PC-3 (cell line): ENCODE measurements around the gene BIRC7. TPM values are rescaled to one million over a fixed set of nuclear protein-coding genes. Genes with fewer than 3 reads are reported as not detected.

Source experiments
- ATAC-seq: fragments of 200-7000 bp; cut with Tn5 transposase; 2 replicates; pipeline ENCODE4 v1.9.1; 2020; ENCODE audit warnings: mild to moderate bottlenecking, moderate library complexity
- BruUV-seq: library from RNA; stranded (reverse); fragments of 400-500 nt; replicated peaks from 2 replicates; lab custom pipeline; 2021; lab: Mats Ljungman, UMichigan
- CTCF ChIA-PET: fragments of 300-600 bp; sonication (Branson Sonifier 250); formaldehyde crosslinking; loops from one replicate; lab custom pipeline; 2022; ENCODE audit warnings: antibody characterized with exemption; lab: Charles Lee
- POLR2A ChIA-PET: fragments of 300-600 bp; sonication (Branson Sonifier 250); formaldehyde crosslinking; loops from one replicate; lab custom pipeline; 2022; ENCODE audit warnings: antibody characterized with exemption; ENCODE audit not compliant: unreplicated experiment; lab: Charles Lee
- DNase-seq: peaks from one replicate; pipeline ENCODE4 v3.0.0-alpha.2; 2015
- H2AFZ ChIP-seq: fragments of 300-600 bp; sonication (generic); 2 replicates; pipeline ENCODE4 v1.6.0; 2016; ENCODE audit warnings: antibody characterized with exemption, low read length
- H3F3A ChIP-seq: fragments of 300-600 bp; sonication (generic); one replicate; pipeline ENCODE4 v1.6.0; 2017; ENCODE audit warnings: antibody characterized with exemption, low read length, control low read depth, mild to moderate bottlenecking; ENCODE audit not compliant: unreplicated experiment
- H3K27ac ChIP-seq: fragments of 300-600 bp; sonication (generic); 2 replicates; pipeline ENCODE4 v1.5.1; 2016; ENCODE audit warnings: mild to moderate bottlenecking, low read length
- H3K27me3 ChIP-seq: fragments of 300-600 bp; sonication (generic); 2 replicates; pipeline ENCODE4 v1.6.1; 2016; ENCODE audit warnings: low read length, mixed read lengths
- H3K36me3 ChIP-seq: fragments of 300-600 bp; sonication (generic); 2 replicates; pipeline ENCODE4 v1.6.1; 2016; ENCODE audit warnings: low read depth, mixed run types, low read length, mixed read lengths
- H3K4me1 ChIP-seq: fragments of 300-600 bp; sonication (generic); 2 replicates; pipeline ENCODE4 v1.5.1; 2016; ENCODE audit warnings: low read length; ENCODE audit not compliant: insufficient read depth
- H3K4me2 ChIP-seq: fragments of 300-600 bp; sonication (generic); 2 replicates; pipeline ENCODE4 v1.6.0; 2016; ENCODE audit warnings: low read length
- H3K4me3 ChIP-seq: fragments of 300-600 bp; sonication (generic); 2 replicates; pipeline ENCODE4 v1.5.1; 2016; ENCODE audit warnings: mild to moderate bottlenecking, low read length, mixed read lengths
- H3K79me2 ChIP-seq: fragments of 300-600 bp; sonication (generic); 2 replicates; pipeline ENCODE4 v1.6.1; 2017; ENCODE audit warnings: low read length, mixed read lengths
- H3K9ac ChIP-seq: fragments of 300-600 bp; sonication (generic); 2 replicates; pipeline ENCODE4 v1.6.0; 2016; ENCODE audit warnings: mild to moderate bottlenecking, low read length
- H3K9me2 ChIP-seq: fragments of 300-600 bp; sonication (generic); replicated peaks from 2 replicates; pipeline ENCODE4 v1.6.1; 2016; ENCODE audit warnings: mixed run types, low read length, mixed read lengths
- H3K9me3 ChIP-seq: fragments of 300-600 bp; sonication (generic); 2 replicates; pipeline ENCODE4 v1.6.1; 2016; ENCODE audit warnings: low read length, mixed read lengths
- H4K20me1 ChIP-seq: fragments of 300-600 bp; sonication (generic); 2 replicates; pipeline ENCODE4 v1.6.1; 2016; ENCODE audit warnings: low read length, mixed read lengths
- EZH2 ChIP-seq: fragments of 300-600 bp; sonication (generic); IDR thresholded peaks from one replicate; pipeline ENCODE4 v1.6.1; 2017; ENCODE audit warnings: antibody characterized with exemption, mild to moderate bottlenecking, low read length; ENCODE audit not compliant: unreplicated experiment
- EZH2phosphoT487 ChIP-seq: fragments of 300-600 bp; sonication (generic); IDR thresholded peaks from 2 replicates; pipeline ENCODE4 v1.6.1; 2018; ENCODE audit warnings: mild to moderate bottlenecking, antibody characterized with exemption, low read length, borderline replicate concordance
- intact Hi-C: fragments of 100-400 bp; cut with micrococcal nuclease; formaldehyde crosslinking; loops from 2 replicates; pipeline ENCODE4 v1.9.0; 2023
- total RNA-seq: library from RNA; depleted of rRNA; stranded (reverse); fragments of >200 nt; gene quantifications from 2 replicates; pipeline ENCODE4 v1.2.3, GENCODE V29; 2014
- TF ChIP-seq, protein P1 (sequence below): fragments of 300-600 bp; sonication (generic); conservative IDR thresholded peaks from 2 replicates; pipeline ENCODE4 v1.5.1; 2017; ENCODE audit warnings: antibody characterized with exemption, low read depth, mild to moderate bottlenecking, low read length

BIRC7 gene
- total RNA-seq, 1 experiment from 2014 or later: not detected

DNA sequence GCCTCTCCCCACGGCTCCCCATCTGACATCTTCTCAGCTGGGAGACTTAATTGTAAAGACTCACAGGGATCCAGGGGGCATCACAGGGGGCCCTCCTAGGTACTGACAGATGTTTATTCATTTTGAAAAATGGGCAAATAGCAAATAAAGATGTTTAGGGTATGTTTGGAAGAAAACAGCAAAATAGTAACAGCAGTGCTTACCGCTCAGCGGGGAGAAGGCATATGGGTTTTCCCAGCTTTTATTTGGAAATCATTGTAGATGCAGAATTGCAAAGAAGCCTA is 2.7 kb upstream of the BIRC7 start:
- intact Hi-C loops: loop anchor here (5.0 kb wide), 1 partner anchor 51 kb away; no protein-coding TSS in a partner anchor
- POLR2A ChIA-PET: no interaction called here
- BruUV-seq: no TSS peak

DNA sequence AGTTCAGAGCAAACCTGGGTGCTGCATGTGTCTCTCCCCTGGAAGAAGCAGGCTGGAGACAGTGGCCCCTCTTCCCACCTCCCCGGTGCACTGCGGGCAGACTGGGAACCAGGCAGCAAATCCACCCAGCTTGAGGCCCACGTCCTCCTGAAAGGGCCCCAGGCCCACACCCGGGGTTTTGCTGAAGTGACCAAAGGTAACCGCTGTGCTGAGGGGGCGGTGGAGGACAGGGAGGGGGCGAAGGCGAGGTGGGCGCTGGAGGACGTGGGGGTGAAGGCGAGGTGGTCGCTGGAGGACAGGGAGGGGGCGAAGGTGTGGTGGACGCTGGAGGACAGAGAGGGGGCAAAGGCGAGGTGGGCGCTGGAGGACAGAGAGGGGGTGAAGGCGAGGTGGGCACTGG is 1.8 kb upstream of the BIRC7 start:
- Histone ChIP-seq H3K36me3 (no peaks in the 10 kb centered on the region), H3K4me1 (peaks cover 32% of the 10 kb centered on the region), H3K9me3 (no peaks in the 10 kb centered on the region), H3F3A (no peaks in the 10 kb centered on the region), H3K9ac (no peak overlapping the region), H3K4me2 (no peak overlapping the region), H4K20me1 (no peaks in the 10 kb centered on the region), H3K9me2 (no peaks in the 10 kb centered on the region), H3K27ac (no peak overlapping the region), H3K79me2 (no peaks in the 10 kb centered on the region), H3K4me3 (no peak overlapping the region), H2AFZ (no peak overlapping the region), H3K27me3 (no peaks in the 10 kb centered on the region)
- no peak for TF ChIP-seq EZH2
- no peak for TF ChIP-seq EZH2phosphoT487
- TF ChIP-seq, protein P1, sequence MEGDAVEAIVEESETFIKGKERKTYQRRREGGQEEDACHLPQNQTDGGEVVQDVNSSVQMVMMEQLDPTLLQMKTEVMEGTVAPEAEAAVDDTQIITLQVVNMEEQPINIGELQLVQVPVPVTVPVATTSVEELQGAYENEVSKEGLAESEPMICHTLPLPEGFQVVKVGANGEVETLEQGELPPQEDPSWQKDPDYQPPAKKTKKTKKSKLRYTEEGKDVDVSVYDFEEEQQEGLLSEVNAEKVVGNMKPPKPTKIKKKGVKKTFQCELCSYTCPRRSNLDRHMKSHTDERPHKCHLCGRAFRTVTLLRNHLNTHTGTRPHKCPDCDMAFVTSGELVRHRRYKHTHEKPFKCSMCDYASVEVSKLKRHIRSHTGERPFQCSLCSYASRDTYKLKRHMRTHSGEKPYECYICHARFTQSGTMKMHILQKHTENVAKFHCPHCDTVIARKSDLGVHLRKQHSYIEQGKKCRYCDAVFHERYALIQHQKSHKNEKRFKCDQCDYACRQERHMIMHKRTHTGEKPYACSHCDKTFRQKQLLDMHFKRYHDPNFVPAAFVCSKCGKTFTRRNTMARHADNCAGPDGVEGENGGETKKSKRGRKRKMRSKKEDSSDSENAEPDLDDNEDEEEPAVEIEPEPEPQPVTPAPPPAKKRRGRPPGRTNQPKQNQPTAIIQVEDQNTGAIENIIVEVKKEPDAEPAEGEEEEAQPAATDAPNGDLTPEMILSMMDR: no peak
- no peak for DNase-seq
- intact Hi-C loops: loop anchor here (5.0 kb wide), 1 partner anchor 52 kb away; no protein-coding TSS in a partner anchor
- POLR2A ChIA-PET: no interaction called here
- no TSS peak for BruUV-seq
- no peak for ATAC-seq
- CTCF ChIA-PET: interaction anchor here (0.9 kb wide), 1 partner anchor 208 kb away, joined by 5 read pairs; no protein-coding TSS in a partner anchor

More for the DNA sequence above, 2.7 kb upstream of the BIRC7 start:
- H3K9ac ChIP-seq: peak overlapping the region; percentile 44
- H2AFZ ChIP-seq: no peak overlapping the region; the same call in 1 of the 2 replicates
- no peaks in the 10 kb centered on the region for H4K20me1 ChIP-seq
- peaks cover 32% of the 10 kb centered on the region for H3K4me1 ChIP-seq
- no peaks in the 10 kb centered on the region for H3K9me2 ChIP-seq
- no peaks in the 10 kb centered on the region for H3F3A ChIP-seq
- ATAC-seq (no peak), DNase-seq (no peak)
- H3K27me3 ChIP-seq: no peaks in the 10 kb centered on the region
- H3K9me3 ChIP-seq: no peaks in the 10 kb centered on the region
- TF ChIP-seq EZH2phosphoT487: no peak
- TF ChIP-seq, protein P1: no peak
- TF ChIP-seq EZH2: no peak
- H3K4me2 ChIP-seq: peak overlapping the region; percentile 61
- H3K4me3 ChIP-seq: no peak overlapping the region
- no peaks in the 10 kb centered on the region for H3K36me3 ChIP-seq
- H3K79me2 ChIP-seq: no peaks in the 10 kb centered on the region
- CTCF ChIA-PET: interaction anchor here (0.9 to 1.8 kb wide), 2 partner anchors 10 to 207 kb away, joined by 5 to 11 read pairs; no protein-coding TSS in a partner anchor
- H3K27ac ChIP-seq: peak overlapping the region; percentile 79

DNA sequence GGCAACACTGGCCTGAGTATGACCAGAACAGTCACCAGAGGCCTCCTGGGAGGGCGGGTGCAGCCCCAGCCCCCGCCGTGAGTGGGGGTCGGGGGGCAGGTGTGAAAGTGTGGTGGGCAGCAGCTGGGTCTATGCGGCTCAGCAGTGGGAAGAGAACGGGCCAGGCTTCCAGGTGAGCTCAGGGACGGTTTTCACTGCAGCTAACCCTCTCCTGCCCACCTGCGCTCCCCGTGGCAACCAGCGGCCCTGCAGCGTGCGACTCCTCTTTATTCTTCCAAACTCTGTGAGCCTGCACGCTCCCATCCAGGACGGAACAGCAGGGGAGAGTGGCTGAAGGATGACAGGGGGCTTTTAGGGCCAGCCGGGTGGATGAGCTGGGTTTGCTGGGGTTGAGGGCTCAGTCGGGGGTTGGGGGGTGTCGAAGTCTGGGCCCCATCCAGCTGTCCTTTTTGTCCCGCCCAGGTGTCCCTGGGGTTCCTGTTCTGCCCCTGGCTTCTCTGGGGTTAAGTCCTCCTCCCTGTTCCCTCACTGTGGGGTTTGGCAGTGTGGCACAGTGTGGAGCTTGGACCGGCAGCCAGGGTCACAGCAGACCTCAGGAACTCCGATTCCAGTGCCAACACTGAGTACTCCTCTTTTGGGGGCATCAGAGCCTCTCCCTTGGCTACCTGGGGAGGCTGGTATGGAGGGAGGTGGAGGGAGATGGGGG is 859 bp upstream of the BIRC7 start:
- peak; percentile 52 for ATAC-seq
- POLR2A ChIA-PET: no interaction called here

More for the DNA sequence above, 859 bp upstream of the BIRC7 start:
- Histone ChIP-seq H3K27me3 (no peaks in the 10 kb centered on the region), H3K4me3 (no peak overlapping the region), H4K20me1 (no peaks in the 10 kb centered on the region), H3K27ac (no peak overlapping the region), H3K4me1 (peaks cover 32% of the 10 kb centered on the region), H3K9me3 (no peaks in the 10 kb centered on the region), H3K36me3 (no peaks in the 10 kb centered on the region), H3K4me2 (0 out of 2 replicates have a peak overlapping the region, but pooled peaks have one; percentile 23), H2AFZ (no peak overlapping the region), H3F3A (no peaks in the 10 kb centered on the region), H3K9me2 (no peaks in the 10 kb centered on the region), H3K79me2 (no peaks in the 10 kb centered on the region), H3K9ac (no peak overlapping the region)
- TF ChIP-seq, protein P1: peak; percentile 49
- no peak for TF ChIP-seq EZH2
- no peak for TF ChIP-seq EZH2phosphoT487
- DNase-seq: peak; percentile 52
- BruUV-seq: no TSS peak
- intact Hi-C loops: loop anchor here (5.0 kb wide), 1 partner anchor 53 kb away; no protein-coding TSS in a partner anchor
- CTCF ChIA-PET: interaction anchor here (0.6 to 1.0 kb wide), 4 partner anchors 10 to 285 kb away, joined by 3 to 5 read pairs (median 4); no protein-coding TSS in a partner anchor
